Neuronal stem cell (in vitro differentiated cells): ENCODE results near the gene GALNS.
"Not testable (repeated sequence)": the region's sequence is repeated elsewhere in the genome, so short reads cannot be mapped to it uniquely, and the experiment has no call there.

Experiments
- DNase-seq: peaks from one replicate; pipeline ENCODE4 v3.0.0-alpha.2; 2013; ENCODE audit warnings: low spot score
- H2AFZ ChIP-seq: one replicate; pipeline ENCODE4 v1.6.1; 2013; ENCODE audit warnings: mild to moderate bottlenecking, low read length, inconsistent platforms
- H2AK5ac ChIP-seq: 2 replicates; pipeline ENCODE4 v1.6.1; 2013; ENCODE audit warnings: low read depth, mild to moderate bottlenecking, inconsistent platforms, low read length, moderate library complexity, mixed read lengths
- H2BK120ac ChIP-seq: 2 replicates; pipeline ENCODE4 v1.6.1; 2013; ENCODE audit warnings: low read depth, mild to moderate bottlenecking, inconsistent platforms, low read length, moderate library complexity, mixed read lengths
- H2BK12ac ChIP-seq: one replicate; pipeline ENCODE4 v1.6.1; 2013; ENCODE audit warnings: low read length, inconsistent platforms
- H2BK15ac ChIP-seq: 2 replicates; pipeline ENCODE4 v1.6.1; 2013; ENCODE audit warnings: mild to moderate bottlenecking, low read length, inconsistent platforms, mixed read lengths
- H2BK5ac ChIP-seq: one replicate; pipeline ENCODE4 v1.6.1; 2013; ENCODE audit warnings: inconsistent platforms, mild to moderate bottlenecking, low read length, moderate library complexity
- H3K14ac ChIP-seq: one replicate; pipeline ENCODE4 v1.6.1; 2013; ENCODE audit warnings: low read length, inconsistent platforms
- H3K18ac ChIP-seq: 2 replicates; pipeline ENCODE4 v1.6.1; 2013; ENCODE audit warnings: low read length, inconsistent platforms
- H3K23ac ChIP-seq: 2 replicates; pipeline ENCODE4 v1.6.1; 2013; ENCODE audit warnings: low read depth, mild to moderate bottlenecking, mixed read lengths, low read length, inconsistent platforms; ENCODE audit not compliant: poor library complexity
- H3K27ac ChIP-seq: replicated peaks from 3 replicates; pipeline ENCODE4 v1.5.1; 2013; ENCODE audit warnings: low read length, inconsistent platforms
- H3K27me3 ChIP-seq, 3 experiments: 2 replicates each; pipeline ENCODE4 v1.6.1; 2013; ENCODE audit warnings: low read length in 3 of 3, mild to moderate bottlenecking in 2 of 3, inconsistent platforms in 1 of 3, low read depth in 1 of 3, mixed read lengths in 1 of 3, moderate library complexity in 1 of 3; ENCODE audit not compliant: control insufficient read depth in 3 of 3, insufficient read depth in 3 of 3
- H3K36me3 ChIP-seq, 2 donors: replicated peaks in 1 of 2; 2 replicates each; pipeline ENCODE4 v1.6.1; 2013; ENCODE audit warnings: low read length in 2 of 2; ENCODE audit not compliant: control insufficient read depth in 2 of 2, insufficient read depth in 2 of 2
- H3K4ac ChIP-seq: 2 replicates; pipeline ENCODE4 v1.6.1; 2013; ENCODE audit warnings: inconsistent platforms, mild to moderate bottlenecking, low read length, moderate library complexity
- H3K4me1 ChIP-seq, 2 donors: 1 replicate in 1 of 2; 2 replicates in 1 of 2; pipeline ENCODE4 v1.6.1; 2013; ENCODE audit warnings: low read length in 2 of 2, low read depth in 1 of 2; ENCODE audit not compliant: control insufficient read depth in 2 of 2, insufficient read depth in 1 of 2
- H3K4me2 ChIP-seq: one replicate; pipeline ENCODE4 v1.6.1; 2013; ENCODE audit warnings: mild to moderate bottlenecking, low read length, inconsistent platforms; ENCODE audit not compliant: insufficient read depth, poor library complexity, severe bottlenecking
- H3K4me3 ChIP-seq, 2 donors: 2 replicates each; pipeline ENCODE4 v1.5.1; 2013; ENCODE audit warnings: low read length in 2 of 2, mild to moderate bottlenecking in 2 of 2, inconsistent platforms in 1 of 2, moderate library complexity in 1 of 2
- H3K79me1 ChIP-seq: one replicate; pipeline ENCODE4 v1.6.1; 2013; ENCODE audit warnings: low read depth, mild to moderate bottlenecking, inconsistent platforms, low read length, moderate library complexity
- H3K9ac ChIP-seq: one replicate; pipeline ENCODE4 v1.6.1; 2013; ENCODE audit warnings: mild to moderate bottlenecking, low read depth, low read length, inconsistent platforms; ENCODE audit not compliant: poor library complexity
- H3K9me3 ChIP-seq, 2 donors: replicated peaks in 1 of 2; 2 replicates each; pipeline versions ENCODE3 to v1.6.1; 2013; ENCODE audit warnings: low read length in 2 of 2, mild to moderate bottlenecking in 2 of 2, inconsistent platforms in 1 of 2, low read depth in 1 of 2, mixed read lengths in 1 of 2, moderate library complexity in 1 of 2; ENCODE audit not compliant: control insufficient read depth in 2 of 2, insufficient read depth in 1 of 2
- H4K8ac ChIP-seq: one replicate; pipeline ENCODE4 v1.6.1; 2013; ENCODE audit warnings: low read depth, mild to moderate bottlenecking, inconsistent platforms, low read length, moderate library complexity
- H4K91ac ChIP-seq: one replicate; pipeline ENCODE4 v1.6.1; 2013; ENCODE audit warnings: low read length, low read depth, mild to moderate bottlenecking, inconsistent platforms; ENCODE audit not compliant: poor library complexity
- WGBS, 2 donors: extraction: QIAGEN DNeasy Blood & Tissue Kit; methylation state at CpG; one replicate each; pipeline ENCODE4 v1.1.7; 2013; ENCODE audit warnings: missing lambda C conversion rate in 2 of 2, mixed read lengths in 1 of 2; ENCODE audit not compliant: insufficient read length in 2 of 2, insufficient replicate concordance in 1 of 2; ENCODE audit errors: extremely low coverage in 2 of 2; 5-methylcytosine and 5-hydroxymethylcytosine counted together

Gene GALNS

GRCh38 chr16:88893127-88893968 lies 36.6 kb upstream of the GALNS start:
- no peak overlapping the region for H2BK5ac ChIP-seq
- no peak overlapping the region for H3K4me3 ChIP-seq
- peaks cover 0 to 16% (median 0%) of the 10 kb centered on the region in 3 experiments for H3K27me3 ChIP-seq
- H2BK120ac ChIP-seq = no peak overlapping the region
- no peak overlapping the region for H2BK15ac ChIP-seq
- no peak overlapping the region for H2AFZ ChIP-seq
- H3K4ac ChIP-seq = no peak overlapping the region
- no CpG with 5 or more reads among the region's 19 CpGs for WGBS, 2 donors
- H2AK5ac ChIP-seq = no peak overlapping the region
- no peak overlapping the region for H2BK12ac ChIP-seq
- no peak overlapping the region for H3K23ac ChIP-seq
- peaks cover 2% of the 10 kb centered on the region for H3K79me1 ChIP-seq
- H3K27ac ChIP-seq = no peak overlapping the region
- peak overlapping the region; percentile 75 for H3K14ac ChIP-seq
- no peaks in the 10 kb centered on the region for H3K4me1 ChIP-seq
- no peak overlapping the region for H3K18ac ChIP-seq
- no peak overlapping the region for H4K91ac ChIP-seq
- H3K36me3 ChIP-seq = no peaks in the 10 kb centered on the region
- H3K9ac ChIP-seq = no peak overlapping the region
- H4K8ac ChIP-seq = no peak overlapping the region
- H3K4me2 ChIP-seq = no peak overlapping the region
- H3K9me3 ChIP-seq = peaks cover 0 to 4% of the 10 kb centered on the region in 2 donors
- no peak for DNase-seq

- H2BK120ac ChIP-seq = no peak overlapping the region
- no CpG with 5 or more reads among the region's 20 CpGs for WGBS, 2 donors
Measured at GRCh38 chr16:88892065-88892464, 35.3 kb upstream of the GALNS start.

GRCh38 chr16:88891083-88891482 lies 34.3 kb upstream of the GALNS start:
- no peak for DNase-seq
- H3K9ac ChIP-seq = peak overlapping the region; percentile 60
- H4K91ac ChIP-seq = no peak overlapping the region
- peaks cover 0 to 4% (median 0%) of the 10 kb centered on the region in 3 experiments for H3K27me3 ChIP-seq
- H3K9me3 ChIP-seq = peaks cover 0 to 4% of the 10 kb centered on the region in 2 donors
- H2BK12ac ChIP-seq = peak overlapping the region; percentile 84
- H3K4me3 ChIP-seq = no peak overlapping the region
- no peak overlapping the region for H2BK15ac ChIP-seq
- no peak overlapping the region for H2AK5ac ChIP-seq
- H4K8ac ChIP-seq = no peak overlapping the region
- no peaks in the 10 kb centered on the region for H3K4me1 ChIP-seq
- H3K23ac ChIP-seq = peak overlapping the region; percentile 47
- H3K36me3 ChIP-seq = no peaks in the 10 kb centered on the region
- H3K18ac ChIP-seq = no peak overlapping the region
- no peak overlapping the region for H3K14ac ChIP-seq
- H3K4ac ChIP-seq = no peak overlapping the region
- H3K4me2 ChIP-seq = no peak overlapping the region
- H2BK120ac ChIP-seq = no peak overlapping the region
- H2BK5ac ChIP-seq = no peak overlapping the region
- H2AFZ ChIP-seq = no peak overlapping the region
- WGBS, 2 donors = no CpG with 5 or more reads among the region's 16 CpGs
- H3K79me1 ChIP-seq = peaks cover 4% of the 10 kb centered on the region
- no peak overlapping the region for H3K27ac ChIP-seq

More at GRCh38 chr16:88892065-88892464, 35.3 kb upstream of the GALNS start:
- H3K4me2 ChIP-seq = peak overlapping the region; percentile 25
- no peak overlapping the region for H2BK5ac ChIP-seq
- H2BK12ac ChIP-seq = no peak overlapping the region
- peak overlapping the region in 1 of 2 donors; percentile 63 for H3K4me3 ChIP-seq
- no peak overlapping the region for H3K4ac ChIP-seq
- no peak overlapping the region for H3K9ac ChIP-seq
- no peak for DNase-seq
- no peaks in the 10 kb centered on the region for H3K36me3 ChIP-seq
- H2BK15ac ChIP-seq = no peak overlapping the region
- H3K27ac ChIP-seq = no peak overlapping the region
- peak overlapping the region; percentile 48 for H4K8ac ChIP-seq
- H3K23ac ChIP-seq = peak overlapping the region; percentile 8
- peak overlapping the region; percentile 38 for H3K18ac ChIP-seq
- peaks cover 4% of the 10 kb centered on the region for H3K79me1 ChIP-seq
- no peak overlapping the region for H2AK5ac ChIP-seq
- H4K91ac ChIP-seq = no peak overlapping the region
- H3K27me3 ChIP-seq = peaks cover 0 to 10% (median 0%) of the 10 kb centered on the region in 3 experiments
- H3K14ac ChIP-seq = peak overlapping the region; percentile 96
- H2AFZ ChIP-seq = no peak overlapping the region
- no peaks in the 10 kb centered on the region for H3K4me1 ChIP-seq
- peaks cover 0 to 4% of the 10 kb centered on the region in 2 donors for H3K9me3 ChIP-seq

GRCh38 chr16:88889702-88890352 lies 33.1 kb upstream of the GALNS start:
- not testable (repeated sequence) for H3K27me3 ChIP-seq, H3K18ac ChIP-seq, H4K8ac ChIP-seq, H3K9me3 ChIP-seq, H3K27ac ChIP-seq, H3K79me1 ChIP-seq, H3K4me2 ChIP-seq, H2AK5ac ChIP-seq, H3K9ac ChIP-seq, H3K4me1 ChIP-seq, H3K4ac ChIP-seq, H2BK5ac ChIP-seq, H2BK120ac ChIP-seq, H2AFZ ChIP-seq, H2BK12ac ChIP-seq, DNase-seq, H3K36me3 ChIP-seq, H3K4me3 ChIP-seq, H2BK15ac ChIP-seq
- no CpG with 5 or more reads among the region's 48 CpGs for WGBS, 2 donors
- peak overlapping the region; percentile 17 for H3K23ac ChIP-seq
- peak overlapping the region; percentile 72 for H4K91ac ChIP-seq
- H3K14ac ChIP-seq = peak overlapping the region; percentile 21
